Activated CD4-positive, alpha-beta T cell treated with anti-CD3 and anti-CD28 coated beads for 48 hours (primary cell): ENCODE data around the gene PROK1.

Source experiments
- DNase-seq: peaks from one replicate; pipeline ENCODE4 v3.0.0-alpha.2; 2020

The PROK1 gene

GRCh38 chr1:110466646-110467280 is 15.8 kb downstream of the PROK1 start:
- no peak for DNase-seq

GRCh38 chr1:110471131-110471530 is 20.2 kb downstream of the PROK1 start:
- no peak for DNase-seq

GRCh38 chr1:110472546-110472945 is 21.6 kb downstream of the PROK1 start:
- DNase-seq = no peak

GRCh38 chr1:110474444-110474843 is 23.5 kb downstream of the PROK1 start:
- no peak for DNase-seq

- DNase-seq = no peak
Measured at GRCh38 chr1:110475362-110476027, 24.5 kb downstream of the PROK1 start.

GRCh38 chr1:110476028-110476765 is 25.2 kb downstream of the PROK1 start:
- no peak for DNase-seq

- no peak for DNase-seq
Measured at GRCh38 chr1:110477041-110477440, 26.1 kb downstream of the PROK1 start.

GRCh38 chr1:110477445-110477957 is 26.6 kb downstream of the PROK1 start:
- peak; percentile 18 for DNase-seq

GRCh38 chr1:110477967-110478640 is 27.2 kb downstream of the PROK1 start:
- no peak for DNase-seq

GRCh38 chr1:110478886-110479285 is 27.9 kb downstream of the PROK1 start:
- no peak for DNase-seq

- no peak for DNase-seq
Measured at GRCh38 chr1:110480356-110481096, 29.6 kb downstream of the PROK1 start.

GRCh38 chr1:110481968-110482623 is 31.1 kb downstream of the PROK1 start:
- DNase-seq = no peak

- no peak for DNase-seq
Measured at GRCh38 chr1:110482662-110483307, 31.8 kb downstream of the PROK1 start.

- DNase-seq = no peak
Measured at GRCh38 chr1:110483308-110483685, 32.3 kb downstream of the PROK1 start.

GRCh38 chr1:110484801-110485200 is 33.9 kb downstream of the PROK1 start:
- DNase-seq = no peak

GRCh38 chr1:110485725-110486124 is 34.8 kb downstream of the PROK1 start:
- DNase-seq = no peak

- DNase-seq = no peak
Measured at GRCh38 chr1:110487726-110488125, 36.8 kb downstream of the PROK1 start.

GRCh38 chr1:110488161-110488560 is 37.2 kb downstream of the PROK1 start:
- DNase-seq = no peak

GRCh38 chr1:110488867-110489266 is 37.9 kb downstream of the PROK1 start:
- no peak for DNase-seq

- DNase-seq = no peak
Measured at GRCh38 chr1:110489406-110489805, 38.5 kb downstream of the PROK1 start.

- DNase-seq = no peak
Measured at GRCh38 chr1:110489973-110490542, 39.1 kb downstream of the PROK1 start.
